ENCODE results near the gene CHRNA1. TPM values are rescaled to one million over a fixed set of nuclear protein-coding genes. Genes with fewer than 3 reads are reported as not detected.

The CHRNA1 gene
- total RNA-seq, 1 donor from 2014 or later: not detected

DNA sequence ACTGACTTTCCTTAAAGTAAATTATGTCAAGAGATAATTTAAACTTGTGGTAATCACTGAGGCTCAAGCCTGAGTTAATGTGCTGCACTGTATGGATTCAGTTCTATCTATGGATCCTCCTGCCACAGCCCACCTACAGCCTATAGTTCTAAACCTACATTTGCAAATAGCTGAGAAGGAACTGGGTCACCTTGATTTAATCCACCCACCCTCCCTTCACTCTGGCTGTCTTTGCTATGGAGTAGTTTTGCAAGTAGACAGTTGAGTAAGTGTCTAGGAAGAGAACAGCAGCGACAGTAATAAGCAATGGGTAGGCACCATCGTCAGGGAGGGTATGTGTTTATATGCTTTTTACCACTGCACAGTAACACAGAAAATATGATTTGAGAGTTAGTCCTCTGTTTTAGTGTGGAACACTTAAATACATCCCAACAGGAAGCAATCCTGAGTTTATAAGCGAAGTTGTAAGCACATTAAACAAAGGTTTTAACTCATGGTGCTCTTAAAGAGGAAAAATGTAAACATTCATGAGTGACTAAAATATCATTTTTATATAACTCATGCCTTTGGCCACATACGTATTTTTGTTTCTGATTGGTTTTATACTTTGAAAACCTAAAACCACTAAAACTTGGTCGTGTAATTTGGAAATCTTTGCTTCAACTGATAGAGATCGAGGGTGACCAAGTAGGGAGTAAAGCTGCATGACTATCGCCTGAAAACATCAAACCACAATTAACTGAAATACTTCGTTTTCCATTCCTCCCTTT, 36.3 kb upstream of the CHRNA1 start:
- Mint-ChIP-seq H3K27ac (no peak overlapping the region), H3K9me3 (no peaks in the 10 kb centered on the region), H3K27me3 (peaks cover 5% of the 10 kb centered on the region), H3K36me3 (ENCODE audit: low read depth) (no peaks in the 10 kb centered on the region), H3K4me1 (no peaks in the 10 kb centered on the region), H3K4me3 (no peak overlapping the region)
- no peak for DNase-seq
- intact Hi-C loops (cut with micrococcal nuclease): no loop called here
- POLR2A ChIA-PET: no interaction called here
- no peak for ATAC-seq (ENCODE audit: low read depth)
- CTCF ChIA-PET: no interaction called here
- TF ChIP-seq, protein P1, sequence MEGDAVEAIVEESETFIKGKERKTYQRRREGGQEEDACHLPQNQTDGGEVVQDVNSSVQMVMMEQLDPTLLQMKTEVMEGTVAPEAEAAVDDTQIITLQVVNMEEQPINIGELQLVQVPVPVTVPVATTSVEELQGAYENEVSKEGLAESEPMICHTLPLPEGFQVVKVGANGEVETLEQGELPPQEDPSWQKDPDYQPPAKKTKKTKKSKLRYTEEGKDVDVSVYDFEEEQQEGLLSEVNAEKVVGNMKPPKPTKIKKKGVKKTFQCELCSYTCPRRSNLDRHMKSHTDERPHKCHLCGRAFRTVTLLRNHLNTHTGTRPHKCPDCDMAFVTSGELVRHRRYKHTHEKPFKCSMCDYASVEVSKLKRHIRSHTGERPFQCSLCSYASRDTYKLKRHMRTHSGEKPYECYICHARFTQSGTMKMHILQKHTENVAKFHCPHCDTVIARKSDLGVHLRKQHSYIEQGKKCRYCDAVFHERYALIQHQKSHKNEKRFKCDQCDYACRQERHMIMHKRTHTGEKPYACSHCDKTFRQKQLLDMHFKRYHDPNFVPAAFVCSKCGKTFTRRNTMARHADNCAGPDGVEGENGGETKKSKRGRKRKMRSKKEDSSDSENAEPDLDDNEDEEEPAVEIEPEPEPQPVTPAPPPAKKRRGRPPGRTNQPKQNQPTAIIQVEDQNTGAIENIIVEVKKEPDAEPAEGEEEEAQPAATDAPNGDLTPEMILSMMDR (IDR thresholded peaks at IDR 0.05): no peak

DNA sequence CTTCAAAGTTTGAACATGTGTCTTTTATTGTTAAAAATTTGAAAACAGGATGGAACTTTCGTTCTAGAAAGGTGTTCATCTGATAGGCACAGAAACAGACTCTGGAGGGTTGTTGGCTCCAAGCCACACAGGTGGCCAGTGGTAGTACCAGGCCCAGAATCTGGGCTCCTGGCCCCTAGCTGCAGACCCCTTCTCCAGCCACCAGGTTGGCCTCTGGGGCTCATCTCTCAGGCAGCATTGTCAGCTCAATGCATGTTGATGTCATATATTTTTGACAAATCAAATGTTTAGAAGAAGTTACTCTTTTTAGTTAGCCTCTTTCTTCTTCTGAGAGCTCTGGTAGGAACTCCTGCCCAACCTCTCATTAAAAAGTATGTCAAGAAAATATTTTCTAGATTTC, 34.5 kb upstream of the CHRNA1 start:
- intact Hi-C loops (cut with micrococcal nuclease): no loop called here
- ATAC-seq (ENCODE audit: low read depth): no peak
- ChIA-PET CTCF (no interaction called here), POLR2A (no interaction called here)
- Mint-ChIP-seq H3K9me3 (no peaks in the 10 kb centered on the region), H3K36me3 (ENCODE audit: low read depth) (no peaks in the 10 kb centered on the region), H3K4me3 (no peak overlapping the region), H3K27me3 (peaks cover 9% of the 10 kb centered on the region), H3K27ac (no peak overlapping the region), H3K4me1 (no peaks in the 10 kb centered on the region)
- DNase-seq: no peak
- TF ChIP-seq, protein P1 (IDR thresholded peaks at IDR 0.05): no peak

DNA sequence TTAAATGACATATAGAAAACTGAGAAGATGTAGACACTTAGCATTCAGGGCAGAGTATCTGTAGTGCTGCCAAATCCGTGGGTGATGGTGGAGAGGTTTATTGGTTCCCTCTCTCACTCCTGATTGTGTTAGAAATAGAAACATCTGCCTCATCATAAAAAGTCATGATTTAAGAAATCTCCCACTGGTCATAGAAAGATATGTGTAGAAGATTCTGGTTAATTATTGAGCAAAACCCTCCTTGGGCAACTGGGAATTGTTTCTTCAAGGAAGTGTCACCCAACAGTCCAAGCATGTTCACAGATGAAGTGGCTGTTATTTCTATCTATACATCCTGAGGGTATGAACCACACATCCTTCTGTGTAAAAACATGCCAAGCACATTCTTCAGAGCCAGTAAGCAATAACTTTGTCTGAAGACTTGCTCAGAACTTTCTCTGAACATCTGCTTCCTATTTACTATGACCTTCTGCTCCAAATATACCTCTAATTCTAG, 33.6 kb upstream of the CHRNA1 start:
- no peak overlapping the region for H3K27ac Mint-ChIP-seq
- H3K4me1 Mint-ChIP-seq: no peaks in the 10 kb centered on the region
- H3K27me3 Mint-ChIP-seq: peaks cover 14% of the 10 kb centered on the region
- no peak overlapping the region for H3K4me3 Mint-ChIP-seq
- POLR2A ChIA-PET: no interaction called here
- DNase-seq: no peak
- no peak for ATAC-seq (ENCODE audit: low read depth)
- H3K36me3 Mint-ChIP-seq (ENCODE audit: low read depth): no peaks in the 10 kb centered on the region
- H3K9me3 Mint-ChIP-seq: no peaks in the 10 kb centered on the region
- TF ChIP-seq, protein P1 (IDR thresholded peaks at IDR 0.05): no peak
- CTCF ChIA-PET: no interaction called here
- intact Hi-C loops (cut with micrococcal nuclease): no loop called here

DNA sequence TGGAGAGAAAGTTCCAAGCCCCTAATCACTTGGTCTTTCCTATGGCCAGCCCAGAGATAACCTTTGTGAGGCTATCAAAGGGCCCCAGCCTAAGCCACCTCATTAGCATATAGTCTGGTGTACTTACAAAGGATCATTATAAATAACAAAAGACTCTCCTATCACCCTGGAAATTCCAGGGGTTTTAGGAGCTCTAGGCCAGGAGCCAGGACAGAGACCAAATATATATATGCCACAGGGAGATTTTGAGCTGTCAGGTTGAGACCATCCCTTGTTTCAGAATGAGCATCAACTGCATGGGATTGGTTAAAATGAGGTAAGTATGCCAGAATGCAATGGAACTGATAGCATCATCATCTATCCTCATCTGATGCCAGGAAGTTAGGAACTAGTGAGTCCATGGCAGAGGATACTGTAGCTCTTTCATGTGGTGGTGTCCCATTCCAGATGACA, 32.1 kb upstream of the CHRNA1 start:
- no peak for DNase-seq
- Mint-ChIP-seq H3K27ac (no peak overlapping the region), H3K4me1 (no peaks in the 10 kb centered on the region), H3K27me3 (peaks cover 14% of the 10 kb centered on the region), H3K9me3 (no peaks in the 10 kb centered on the region), H3K36me3 (ENCODE audit: low read depth) (no peaks in the 10 kb centered on the region), H3K4me3 (no peak overlapping the region)
- ChIA-PET POLR2A (no interaction called here), CTCF (interaction anchor here (1.3 kb wide), 1 partner anchor 48 kb away, joined by 6 read pairs; no protein-coding TSS in a partner anchor)
- intact Hi-C loops (cut with micrococcal nuclease): no loop called here
- ATAC-seq (ENCODE audit: low read depth): no peak
- TF ChIP-seq, protein P1 (IDR thresholded peaks at IDR 0.05): no peak

DNA sequence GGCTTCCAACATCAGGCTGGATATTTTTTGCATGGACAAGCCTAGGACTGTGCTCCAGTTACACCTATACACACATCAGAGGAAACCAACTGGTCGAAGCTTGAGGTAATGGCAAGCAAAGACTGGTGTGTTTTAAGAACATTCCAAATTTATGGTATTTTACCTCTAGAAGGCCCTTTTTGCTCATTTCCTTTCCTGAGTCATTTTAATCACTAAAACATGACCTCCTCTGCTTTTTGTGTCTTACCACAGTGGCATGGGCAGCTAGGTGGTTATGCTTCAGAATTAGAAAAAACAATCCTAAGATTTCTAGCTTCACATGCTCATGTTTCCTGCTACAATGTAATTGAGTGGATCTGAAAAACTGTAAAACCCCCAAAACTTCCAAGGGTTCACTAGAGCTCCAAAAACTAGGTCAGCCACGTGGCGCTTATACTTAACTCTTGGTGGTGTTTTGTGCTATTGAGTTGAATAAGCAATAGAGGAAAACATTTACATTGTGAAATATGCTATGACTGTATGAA, 30.6 kb upstream of the CHRNA1 start:
- Mint-ChIP-seq H3K4me1 (no peaks in the 10 kb centered on the region), H3K27me3 (peaks cover 14% of the 10 kb centered on the region), H3K36me3 (ENCODE audit: low read depth) (no peaks in the 10 kb centered on the region), H3K9me3 (no peaks in the 10 kb centered on the region), H3K4me3 (no peak overlapping the region), H3K27ac (no peak overlapping the region)
- ATAC-seq (ENCODE audit: low read depth): no peak
- intact Hi-C loops (cut with micrococcal nuclease): no loop called here
- ChIA-PET POLR2A (no interaction called here), CTCF (no interaction called here)
- no peak for DNase-seq
- TF ChIP-seq, protein P1 (IDR thresholded peaks at IDR 0.05): no peak

Data from activated B cell treated with CpG ODN at 0.5 μM for 24 hours (primary cell).